HG03439 (cell line): ENCODE results near the gene JAK1.

Experiments used
- ATAC-seq: cut with Tn5 transposase; IDR thresholded peaks from one replicate; pipeline ENCODE4 v1.9.1; 2021; ENCODE audit warnings: mild to moderate bottlenecking, moderate library complexity; ENCODE audit not compliant: unreplicated experiment

Gene JAK1

DNA sequence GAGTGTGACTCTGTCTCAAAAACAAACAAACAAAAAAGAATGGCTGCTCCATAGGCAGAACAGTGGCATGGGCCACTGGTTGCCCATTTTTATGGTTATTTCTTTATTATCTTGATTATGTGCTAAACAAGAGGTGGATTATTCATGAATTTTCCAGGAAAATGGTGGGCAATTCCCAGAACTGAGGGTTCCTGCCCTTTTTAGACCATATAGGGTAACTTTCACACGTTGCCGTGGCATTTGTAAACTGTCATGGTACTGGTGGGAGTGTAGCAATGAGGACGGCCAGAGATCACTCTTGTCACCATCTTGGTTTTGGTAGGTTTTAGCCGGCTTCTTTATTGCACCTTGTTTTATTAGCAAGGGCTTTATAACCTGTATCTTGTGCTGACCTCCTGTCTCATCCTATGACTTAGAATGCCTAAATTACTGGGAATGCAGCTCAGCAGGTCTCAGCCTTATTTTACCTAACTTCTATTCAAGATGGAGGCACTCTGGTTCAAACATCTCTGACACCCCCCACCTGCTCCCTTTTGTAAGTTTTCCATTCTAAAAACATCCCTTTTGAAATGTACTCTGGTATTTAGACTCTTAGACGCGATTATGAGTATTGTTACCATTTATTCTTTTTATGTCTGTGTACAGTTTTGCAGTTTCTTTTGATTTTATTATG, 164.4 kb downstream of the JAK1 start:
- no peak for ATAC-seq

DNA sequence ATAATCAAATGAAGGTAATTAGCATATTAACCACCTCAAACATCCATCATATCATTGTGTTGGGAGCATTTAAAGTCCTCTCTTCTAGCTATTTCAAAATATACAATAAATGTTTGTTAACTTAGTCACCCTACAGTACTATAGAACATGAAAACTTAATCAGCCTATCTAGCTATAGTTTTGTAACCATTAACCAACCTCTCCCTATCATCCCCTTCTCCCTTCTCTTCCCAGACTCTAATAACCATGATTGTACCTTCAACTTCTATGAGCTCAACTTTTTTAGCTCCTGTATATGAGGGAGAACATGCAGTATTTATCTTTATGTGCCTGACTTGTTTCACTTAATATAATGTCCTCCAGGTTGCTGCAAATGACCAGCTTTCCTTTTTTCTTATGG, 167.5 kb downstream of the JAK1 start:
- ATAC-seq = no peak

DNA sequence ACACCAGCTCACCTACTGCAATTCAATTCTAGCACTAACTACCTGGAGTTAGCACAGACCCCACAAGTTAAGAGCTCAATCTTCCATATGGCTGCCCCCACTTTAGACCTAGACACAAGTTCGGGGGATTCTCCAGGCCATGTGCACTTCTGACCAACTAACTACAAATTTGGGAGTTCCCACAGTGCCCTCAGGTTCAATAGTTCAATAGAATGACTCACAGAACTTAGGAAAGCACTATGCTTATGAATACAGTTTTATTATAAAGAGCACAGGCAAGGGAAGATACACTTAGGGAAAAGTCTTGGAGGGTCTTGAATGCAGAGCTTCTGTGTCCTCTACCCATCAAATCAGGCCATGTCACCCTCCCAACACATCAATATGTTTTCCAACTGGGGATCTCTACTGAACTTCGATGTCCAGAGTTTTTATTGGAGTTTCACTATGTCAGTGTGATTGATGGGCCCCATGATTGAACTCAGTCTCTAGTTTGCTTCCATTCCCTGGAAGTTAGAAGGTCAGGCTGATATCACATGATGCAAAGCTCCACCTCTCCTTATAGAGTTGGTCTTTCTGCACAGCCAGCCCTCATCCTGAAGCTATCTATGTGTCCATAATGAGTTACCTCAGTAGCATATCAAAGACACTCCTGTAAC, 175.4 kb downstream of the JAK1 start:
- no peak for ATAC-seq
